Activated CD4-positive, alpha-beta T cell treated with anti-CD3 and anti-CD28 coated beads for 24 hours (primary cell): ENCODE data around the gene FCHSD2.

Experiments
- DNase-seq, 2 donors: peaks; one replicate each; pipeline ENCODE4 v3.0.0-alpha.2; 2020; ENCODE audit warnings: low read depth in 2 of 2

The FCHSD2 gene

DNA sequence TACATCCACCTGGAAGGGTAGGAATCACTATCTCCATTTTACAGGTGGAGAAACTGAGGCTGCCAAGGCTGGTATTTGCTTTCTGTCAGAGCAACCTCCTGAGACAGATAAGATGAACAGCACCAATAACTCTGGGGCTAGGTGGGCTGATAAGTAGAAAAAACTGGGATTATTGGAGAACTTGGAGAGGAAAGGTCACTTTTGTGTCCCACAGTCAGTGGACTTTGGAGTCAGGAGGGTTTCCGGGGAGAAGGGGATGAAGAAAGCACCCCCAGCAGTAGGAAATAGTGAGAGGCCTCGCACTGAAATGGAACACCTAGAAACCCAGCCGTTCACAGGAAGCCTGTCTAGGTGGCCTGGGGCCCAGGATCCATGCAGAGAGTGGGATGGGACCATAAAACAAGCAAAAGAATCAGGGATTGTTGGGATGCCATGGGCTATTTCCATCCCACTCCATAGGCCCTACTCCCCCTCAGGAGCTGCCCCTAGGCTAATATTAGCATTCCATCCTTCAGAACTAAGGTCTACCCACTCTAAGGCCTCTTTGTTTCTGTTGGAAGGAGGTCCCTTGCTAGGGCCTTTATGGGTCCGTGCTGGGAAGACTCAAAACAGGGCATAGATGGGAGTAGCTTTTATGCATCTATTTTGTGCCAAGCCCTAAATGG, 31.0 kb upstream of the FCHSD2 start:
- no peak for DNase-seq

- no peak for DNase-seq
Observed at GRCh38 chr11:73171436-73172161, 29.5 kb upstream of the FCHSD2 start.

- no peak for DNase-seq
Observed at GRCh38 chr11:73170140-73170539, 28.0 kb upstream of the FCHSD2 start.

- DNase-seq: no peak
Observed at GRCh38 chr11:73168925-73169579, 26.9 kb upstream of the FCHSD2 start.

GRCh38 chr11:73167363-73167954, 25.3 kb upstream of the FCHSD2 start:
- DNase-seq: no peak

DNA sequence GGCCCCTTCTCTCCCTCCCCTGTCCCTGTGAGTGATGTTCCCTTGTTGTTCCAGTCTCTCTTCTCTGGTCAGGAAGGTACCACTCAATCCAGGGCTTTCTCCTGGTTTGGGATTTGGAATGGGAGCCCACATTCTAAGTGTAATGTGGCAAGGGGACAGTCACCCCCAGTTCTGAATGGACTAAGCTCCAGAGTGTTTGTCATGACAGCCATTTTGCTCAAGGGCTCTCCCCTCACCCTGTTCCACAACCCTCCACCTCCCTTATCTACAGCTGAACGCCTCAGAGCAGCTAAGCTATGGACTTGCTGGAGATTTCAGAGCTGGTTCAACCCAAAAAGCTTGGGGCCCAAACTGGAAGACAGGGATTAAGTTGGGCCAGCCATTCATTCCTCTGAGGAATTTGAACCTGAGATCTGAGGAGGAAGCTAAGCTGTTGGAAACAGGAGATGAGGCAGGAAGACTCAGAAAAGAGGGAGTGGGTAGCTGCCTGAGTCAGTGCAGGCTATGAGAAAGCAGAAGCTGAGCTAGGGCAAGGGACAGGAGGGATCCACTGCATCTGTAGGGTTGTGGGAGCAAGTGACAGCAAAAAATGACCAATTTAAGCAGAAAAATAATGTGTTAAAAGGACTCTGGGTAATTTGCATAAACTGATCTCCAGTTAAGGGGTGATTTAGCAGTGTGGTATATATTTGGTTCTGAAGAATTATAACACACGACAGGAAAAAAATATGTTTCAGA, 22.9 kb upstream of the FCHSD2 start:
- no peak for DNase-seq

DNA sequence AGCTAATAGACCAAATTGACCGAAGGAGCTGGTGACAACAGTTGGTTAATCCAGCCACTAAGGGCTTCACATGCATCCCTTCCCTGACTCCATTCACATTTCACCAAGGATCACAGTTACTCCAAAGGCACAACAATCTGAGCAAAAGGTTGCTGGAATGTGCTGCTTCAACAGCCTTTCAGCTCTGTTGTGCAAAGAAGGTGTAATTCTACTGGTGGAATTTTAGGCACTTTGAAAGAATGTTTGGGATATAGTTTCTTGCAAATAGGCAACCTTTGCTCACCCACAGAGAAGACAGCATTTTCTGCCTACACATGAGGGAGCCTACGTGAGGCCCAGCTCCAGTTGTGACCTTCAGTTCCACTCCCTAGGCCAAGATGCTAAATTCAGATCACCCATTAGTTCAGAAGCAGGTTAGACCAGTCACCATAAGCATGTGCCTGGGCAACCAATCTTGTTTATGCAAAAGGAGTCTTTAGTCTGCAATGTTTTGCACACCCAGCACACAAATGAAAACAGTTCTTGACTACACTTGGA, 21.6 kb upstream of the FCHSD2 start:
- DNase-seq: no peak

DNA sequence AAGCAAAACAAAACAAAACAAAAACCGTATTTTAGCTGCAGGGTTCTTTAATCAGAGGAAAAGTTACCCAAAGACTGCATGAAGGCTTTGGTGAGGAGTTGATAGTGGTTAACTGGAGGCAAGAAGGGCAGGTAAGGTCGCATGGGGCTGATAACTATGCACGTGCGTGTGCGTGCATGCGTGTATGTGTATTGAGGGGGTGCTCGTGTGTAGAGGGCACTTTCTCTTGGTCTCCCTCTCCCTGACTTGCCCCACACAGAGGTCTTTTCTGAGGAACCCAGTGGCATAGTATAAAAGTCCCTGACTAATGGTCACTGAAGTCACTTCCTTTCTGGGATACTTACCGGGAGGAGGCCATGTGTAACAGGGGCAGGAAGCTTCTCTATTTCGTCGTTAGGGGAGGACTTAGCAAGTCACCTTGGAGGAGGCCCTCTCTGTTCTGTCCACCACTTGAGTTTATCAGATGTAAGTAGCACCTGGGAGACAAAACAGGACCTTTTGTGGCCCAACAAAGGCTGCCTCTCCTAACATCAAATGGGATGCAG, 20.1 kb upstream of the FCHSD2 start:
- DNase-seq: no peak

DNA sequence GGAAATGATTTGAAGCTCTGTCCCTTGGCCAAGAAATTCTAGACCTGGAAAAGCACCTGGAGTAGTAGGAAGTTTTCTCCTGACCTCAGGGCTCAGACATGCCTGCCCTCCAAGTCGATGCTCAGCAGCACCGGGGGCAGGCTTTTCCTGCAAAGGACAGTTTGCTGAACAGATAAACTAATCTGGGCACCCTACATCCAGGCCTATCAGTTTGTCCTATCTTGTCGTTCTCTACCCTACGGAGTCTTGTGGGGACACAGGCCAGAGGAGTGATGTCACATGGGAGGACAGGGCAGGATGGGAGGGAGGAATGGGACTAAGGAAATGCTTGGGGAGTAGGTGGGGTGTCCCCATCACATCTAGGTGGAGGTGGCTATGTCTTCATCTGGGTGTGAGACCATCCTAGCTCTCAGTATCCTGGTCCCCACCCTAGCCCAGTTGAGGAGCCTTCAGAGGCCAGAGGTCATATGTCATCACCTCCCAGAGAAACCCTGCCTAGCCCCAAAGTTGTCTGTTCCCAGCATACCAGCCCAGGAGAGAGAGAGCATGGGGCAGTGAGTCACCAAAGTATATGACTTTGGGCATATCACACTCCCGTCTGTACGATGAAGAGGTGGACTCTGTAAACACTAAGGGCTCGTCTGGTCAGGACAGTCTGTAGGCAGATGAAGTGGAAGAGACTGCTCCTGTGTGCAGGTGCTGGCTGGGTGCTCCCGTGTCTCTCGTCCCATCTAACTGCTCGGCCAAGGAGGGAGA, 18.1 kb upstream of the FCHSD2 start:
- no peak for DNase-seq

DNA sequence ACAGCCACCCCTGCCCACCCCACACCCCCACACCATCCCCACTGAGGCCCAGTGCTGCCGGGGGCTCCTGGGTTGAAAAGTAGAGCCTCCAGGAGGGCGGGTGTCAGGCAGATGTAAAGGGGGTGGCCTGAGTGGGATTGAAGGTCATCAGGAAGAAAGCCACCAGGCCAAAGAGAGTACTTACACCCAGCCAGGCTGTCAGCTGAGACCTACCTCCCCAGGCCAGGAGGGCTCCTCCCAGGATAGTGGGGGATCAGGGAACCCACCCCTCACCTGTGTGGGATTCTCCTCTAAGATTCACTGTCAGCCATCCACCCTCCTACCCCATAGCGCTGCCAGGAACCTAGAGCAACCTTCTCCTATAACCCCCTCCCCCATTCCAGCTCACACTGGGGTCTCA, 17.2 kb upstream of the FCHSD2 start:
- no peak for DNase-seq

DNA sequence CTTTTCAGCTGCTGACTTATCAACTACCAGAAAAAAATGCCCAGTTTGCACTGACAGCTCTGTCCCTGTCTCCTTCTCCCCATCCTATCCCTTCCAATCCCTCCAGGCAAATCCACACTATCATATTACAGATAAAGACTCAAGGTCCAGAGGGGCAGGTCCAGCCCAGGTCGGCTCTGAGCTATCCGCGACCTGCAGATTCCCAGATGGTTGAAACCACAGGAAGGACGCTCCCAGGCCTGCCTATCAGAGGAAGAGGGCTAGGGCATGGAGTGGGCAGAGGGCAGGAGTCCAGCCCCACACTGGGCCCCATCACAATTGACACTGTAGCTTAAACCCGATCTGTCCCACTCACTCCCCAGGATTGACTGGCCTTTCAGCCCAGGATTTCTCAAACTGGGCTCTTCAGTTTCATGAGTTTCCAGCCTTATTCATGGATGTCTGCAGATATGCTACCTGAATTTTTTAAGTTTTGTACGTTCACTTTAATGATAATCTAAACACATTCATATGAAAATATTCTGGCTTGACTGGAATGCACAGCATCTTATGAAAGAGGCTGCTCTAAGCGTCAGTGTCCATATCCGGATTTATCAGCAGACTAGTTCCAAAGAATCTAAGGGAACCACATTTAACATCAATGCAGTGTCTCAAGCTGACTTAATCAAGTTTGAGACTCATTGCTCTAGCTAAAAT, 16.4 kb upstream of the FCHSD2 start:
- DNase-seq: no peak

DNA sequence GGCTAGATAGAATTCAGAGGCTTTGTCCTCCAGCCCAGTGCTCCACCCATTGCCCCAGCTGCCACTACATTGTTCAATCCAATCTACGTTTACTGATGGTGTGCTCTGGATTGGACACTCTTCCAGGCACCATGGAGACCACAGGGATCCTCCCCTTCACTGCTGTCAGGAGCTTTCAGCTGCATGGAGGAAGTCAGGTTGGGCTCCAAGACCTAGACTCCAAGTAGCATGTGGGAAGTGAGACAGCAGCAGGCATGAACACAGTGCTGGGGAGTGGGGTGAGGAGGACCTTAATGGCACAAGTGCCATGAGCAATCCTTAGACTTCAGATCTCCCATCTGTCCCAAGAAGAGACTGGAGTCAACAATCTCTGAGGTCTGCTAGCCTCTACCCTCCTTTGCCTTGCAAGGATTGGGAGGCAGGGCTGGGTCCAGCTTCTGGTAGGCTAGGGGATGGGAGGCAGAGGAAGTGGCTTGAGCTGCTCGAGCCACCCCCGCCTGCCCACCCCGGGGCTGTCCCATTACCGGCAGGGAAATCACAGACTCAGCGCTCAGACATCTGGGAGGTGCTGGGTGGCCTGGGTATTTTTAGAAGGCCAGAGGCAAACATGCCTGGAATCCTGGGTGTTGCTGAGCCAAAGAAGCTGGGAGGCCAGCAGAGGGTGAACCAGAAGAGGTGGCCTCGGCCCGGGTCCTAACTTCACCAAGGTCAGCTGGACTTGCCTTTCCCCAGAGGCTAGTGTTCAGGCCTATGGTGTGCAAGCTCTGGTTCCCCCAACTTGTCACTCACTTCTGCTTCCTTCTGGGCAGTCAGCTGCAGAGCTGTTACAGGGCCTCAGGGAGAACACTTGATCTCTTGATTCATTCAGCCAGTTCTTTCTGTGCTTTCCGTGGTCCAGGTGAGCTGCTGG, 15.2 kb upstream of the FCHSD2 start:
- DNase-seq: no peak

DNA sequence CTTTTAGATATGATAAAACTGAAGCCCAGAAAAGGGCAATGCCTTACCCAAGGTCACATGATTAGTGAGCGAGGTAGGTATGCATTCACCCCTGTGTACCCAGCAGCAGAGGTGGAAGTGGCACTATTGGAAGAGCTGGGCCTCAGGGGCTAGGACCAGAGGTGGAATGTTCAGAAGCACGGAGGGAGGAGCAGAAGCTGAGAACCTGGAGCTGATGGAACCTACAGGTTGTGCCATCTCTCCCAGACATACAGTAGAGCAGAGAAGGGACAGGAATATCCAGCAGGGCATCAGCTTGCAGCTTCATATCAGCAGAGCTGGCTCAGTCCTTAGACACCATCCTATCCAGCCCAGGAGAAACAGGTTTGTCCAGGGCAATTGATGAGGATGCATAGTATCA, 14.6 kb upstream of the FCHSD2 start:
- DNase-seq: no peak

DNA sequence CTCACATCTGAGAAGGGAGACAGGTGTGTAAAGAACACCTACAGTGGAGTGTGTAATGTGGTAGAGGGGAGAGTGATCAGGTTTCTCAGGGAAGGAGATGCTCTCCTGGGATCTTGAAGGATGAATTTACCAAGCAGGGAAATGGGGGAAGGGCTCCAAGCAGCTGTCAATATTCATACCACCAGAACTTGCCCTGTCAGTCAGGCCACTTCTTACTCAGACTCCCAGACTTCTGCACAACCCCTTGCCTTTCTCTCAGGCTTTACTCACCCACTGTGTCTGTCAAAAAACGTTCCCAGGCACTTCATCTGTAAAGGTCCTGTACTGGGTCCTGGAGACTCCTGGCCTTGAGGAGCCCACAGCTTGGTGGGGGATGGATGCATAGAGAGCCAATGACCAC, 14.0 kb upstream of the FCHSD2 start:
- no peak for DNase-seq

GRCh38 chr11:73155102-73155501, 13.0 kb upstream of the FCHSD2 start:
- no peak for DNase-seq

GRCh38 chr11:73154178-73154577, 12.1 kb upstream of the FCHSD2 start:
- no peak for DNase-seq

DNA sequence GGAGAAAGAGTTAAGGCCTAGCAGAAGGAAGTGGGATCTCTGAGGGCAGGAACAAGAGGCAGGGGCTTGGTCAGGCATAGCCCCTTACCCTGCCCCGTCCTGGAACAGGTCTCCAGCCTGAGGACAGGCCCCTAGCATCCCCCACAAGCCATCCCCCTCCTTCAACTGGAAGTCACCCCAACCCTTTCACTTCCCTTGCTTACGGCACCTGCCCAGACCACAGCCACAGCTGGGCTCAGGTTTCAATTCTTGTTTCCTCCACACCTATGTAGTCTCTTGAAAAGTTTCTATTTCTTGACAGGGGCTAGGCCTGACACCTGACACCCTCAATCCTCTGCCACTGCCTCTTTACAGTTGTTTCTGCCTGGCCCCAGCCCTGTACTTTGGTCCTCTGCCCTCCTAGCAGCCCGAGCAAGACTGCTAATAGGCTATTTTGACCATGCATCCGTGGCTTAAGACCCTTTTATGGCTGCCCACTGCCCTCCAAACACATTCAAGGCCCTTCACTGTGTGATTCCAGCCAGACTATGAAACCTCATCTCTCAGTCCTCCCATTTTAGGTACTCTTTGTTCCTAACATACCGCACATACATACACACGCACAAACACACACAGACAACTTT, 10.9 kb upstream of the FCHSD2 start:
- no peak for DNase-seq

DNA sequence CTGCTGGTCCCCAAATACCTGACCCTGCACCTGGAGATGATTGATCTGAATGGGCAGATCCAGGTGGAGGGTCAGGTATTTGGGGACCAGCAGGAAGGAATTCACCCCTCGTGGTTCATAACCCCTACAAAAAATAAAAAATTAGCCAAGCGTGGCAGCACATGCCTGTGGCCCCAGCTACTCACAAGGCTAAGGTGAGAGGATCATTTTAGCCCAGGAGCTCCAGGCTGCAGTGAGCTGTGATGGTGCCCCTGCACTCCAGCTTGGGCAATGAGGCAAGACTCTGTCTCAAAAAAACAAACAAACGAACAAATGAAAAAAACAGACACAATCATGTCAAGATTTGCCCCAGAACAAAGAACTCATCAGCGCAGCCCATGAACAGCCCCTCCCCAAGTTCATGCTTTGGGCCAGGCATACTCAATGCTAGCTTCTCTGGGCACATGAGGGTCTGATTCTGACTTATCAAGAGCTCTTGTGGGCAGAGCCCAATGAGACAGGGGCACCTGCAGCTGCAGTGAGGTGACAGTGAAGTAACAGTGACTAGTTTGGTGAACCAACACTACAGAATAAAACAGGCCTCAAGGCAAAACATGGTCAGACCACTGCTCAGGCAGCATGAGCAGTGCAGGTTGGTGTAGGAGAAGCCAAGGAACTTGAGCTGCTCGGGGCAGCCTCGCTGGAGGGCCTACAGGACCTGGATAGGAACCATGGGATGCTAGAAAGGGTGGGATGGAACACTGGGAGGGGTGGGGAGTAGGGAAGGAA, 10.2 kb upstream of the FCHSD2 start:
- DNase-seq: no peak
